ENCODE data around the gene EBF3.

Gene EBF3

DNA sequence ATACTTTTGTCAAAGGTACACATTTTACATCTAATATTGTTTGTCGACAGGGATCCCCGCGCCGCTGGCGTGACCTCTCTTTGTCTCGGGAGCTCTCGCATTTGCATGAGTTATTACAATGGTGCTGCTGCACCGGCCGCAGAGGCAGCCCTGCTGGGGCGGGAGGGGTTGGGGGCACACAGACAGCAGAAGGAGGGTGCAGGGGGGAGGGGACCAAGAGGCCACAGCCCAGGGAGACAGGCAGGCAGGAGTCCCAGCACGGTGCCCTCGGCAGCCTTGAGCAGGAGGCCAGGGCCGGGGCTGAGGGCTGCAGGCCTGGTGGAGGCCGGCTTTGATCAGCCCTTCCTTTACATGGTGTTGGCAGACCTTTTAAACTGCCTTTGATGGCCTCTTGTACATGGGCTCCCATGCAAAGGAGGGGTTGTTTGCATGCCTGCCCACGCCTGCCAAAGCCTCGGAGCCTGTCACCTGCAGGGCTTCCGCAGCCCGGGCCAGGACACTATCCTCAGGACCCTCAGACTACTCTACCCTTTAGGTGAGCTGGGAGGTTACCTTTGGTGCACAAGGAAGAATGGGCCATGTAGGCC is 95.5 kb downstream of the EBF3 start:
- no peak for DNase-seq

DNA sequence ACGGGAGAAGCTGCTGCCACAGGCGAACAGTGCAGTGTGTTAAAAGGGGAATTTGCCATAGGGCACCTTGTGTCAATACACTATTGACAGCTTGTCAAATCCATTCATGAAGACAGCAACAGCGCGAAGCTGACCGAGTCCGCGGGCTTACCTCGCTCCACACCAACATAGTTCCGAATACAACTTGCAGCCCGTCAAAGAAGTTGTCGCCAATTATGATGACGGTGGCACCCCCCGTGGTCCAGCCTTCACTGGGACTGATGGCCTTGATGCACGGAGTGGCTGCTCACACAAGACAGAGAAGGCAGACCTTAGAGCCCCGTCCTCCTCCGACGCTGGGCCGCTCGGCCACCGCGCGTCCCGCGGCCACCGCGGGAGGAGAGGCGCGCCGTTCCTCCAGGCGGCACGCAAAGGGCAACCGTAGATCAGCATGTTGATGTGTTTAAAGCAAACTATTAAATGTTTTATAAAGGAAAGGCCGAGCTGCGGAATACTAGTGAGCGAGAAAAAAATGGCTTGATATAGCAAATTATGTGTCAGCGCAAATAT is 96.4 kb downstream of the EBF3 start:
- no peak for DNase-seq

DNA sequence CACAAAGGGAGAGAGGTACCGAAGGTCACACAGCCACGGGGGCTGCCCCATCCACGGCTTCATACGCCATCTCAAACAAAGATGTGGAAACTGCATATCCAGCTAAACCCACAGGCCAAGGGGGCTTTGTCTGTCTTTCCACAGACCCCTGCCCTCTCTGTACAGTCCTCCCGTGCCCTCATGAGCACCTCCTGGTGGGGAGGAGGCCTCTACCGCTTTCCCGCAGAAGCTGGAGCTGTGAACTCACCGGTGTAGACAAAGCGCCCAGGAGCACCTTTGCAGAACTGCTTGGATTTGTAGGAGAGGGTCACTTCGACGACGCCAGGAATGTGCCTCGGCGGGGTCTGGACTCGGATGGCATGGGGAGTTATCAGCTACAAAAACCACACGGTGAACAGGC is 97.2 kb downstream of the EBF3 start:
- no peak for DNase-seq

DNA sequence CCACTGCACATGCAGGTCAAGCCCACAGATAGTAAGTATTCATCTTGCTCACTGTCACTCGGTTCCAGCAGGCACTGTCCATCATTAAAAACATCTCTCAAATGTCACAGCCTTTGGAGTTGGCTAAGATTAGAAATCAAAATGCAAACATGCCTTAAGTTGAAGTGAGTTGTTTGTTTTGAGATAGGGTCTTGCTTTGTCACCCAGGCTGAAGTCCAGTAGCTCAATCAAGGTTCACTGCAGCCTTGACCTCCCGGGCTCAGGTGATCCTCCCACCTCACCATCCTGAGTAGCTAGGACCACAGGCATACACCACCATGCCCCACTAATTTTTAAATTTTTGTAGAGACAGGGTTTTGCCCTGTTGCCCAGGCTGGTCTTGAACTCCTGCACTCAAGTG is 98.1 kb downstream of the EBF3 start:
- no peak for DNase-seq

DNA sequence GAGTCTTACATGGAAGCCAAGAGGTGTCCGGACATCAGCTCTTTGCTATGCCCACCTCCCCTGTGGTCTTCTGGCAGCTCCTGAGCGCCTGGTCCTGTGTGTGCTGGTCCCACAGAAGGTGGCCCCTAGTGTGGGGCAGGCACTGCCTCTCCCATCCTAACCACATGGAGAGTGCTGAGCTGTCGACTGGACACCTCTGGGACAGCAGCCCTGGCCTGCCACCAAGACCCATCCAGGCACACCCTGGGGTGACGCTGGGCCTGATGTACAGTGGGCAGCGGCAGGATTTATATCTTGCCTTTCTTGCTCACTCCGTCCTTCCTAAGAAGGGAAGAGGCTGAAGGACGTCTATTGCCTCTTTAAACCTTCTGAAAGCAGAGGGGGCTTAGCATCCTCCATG is 98.7 kb downstream of the EBF3 start:
- no peak for DNase-seq

DNA sequence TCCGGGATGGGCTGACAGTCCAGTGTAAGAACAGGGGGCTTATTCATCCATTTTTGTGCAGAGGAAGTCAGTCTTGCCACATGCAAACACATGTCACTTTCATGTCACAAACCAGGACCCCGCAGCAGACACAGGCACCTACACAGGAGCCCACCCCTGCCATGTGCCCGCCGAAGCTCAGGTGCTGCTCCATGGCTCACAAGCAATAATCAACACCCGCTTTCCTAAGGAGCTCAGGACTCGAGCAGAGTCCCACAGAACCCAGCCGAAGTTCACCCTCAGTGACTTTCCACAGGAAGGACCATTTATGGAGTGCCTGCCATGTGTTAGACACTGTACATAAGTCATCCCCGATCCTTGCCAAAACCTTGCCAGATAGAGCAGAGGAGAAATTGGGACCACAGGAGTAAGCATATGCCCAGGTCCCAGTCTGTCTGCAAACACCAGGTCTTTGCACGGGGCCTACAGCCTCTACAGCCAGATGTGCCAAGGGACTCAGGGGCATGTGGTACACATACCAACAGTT is 99.4 kb downstream of the EBF3 start:
- DNase-seq = no peak

DNA sequence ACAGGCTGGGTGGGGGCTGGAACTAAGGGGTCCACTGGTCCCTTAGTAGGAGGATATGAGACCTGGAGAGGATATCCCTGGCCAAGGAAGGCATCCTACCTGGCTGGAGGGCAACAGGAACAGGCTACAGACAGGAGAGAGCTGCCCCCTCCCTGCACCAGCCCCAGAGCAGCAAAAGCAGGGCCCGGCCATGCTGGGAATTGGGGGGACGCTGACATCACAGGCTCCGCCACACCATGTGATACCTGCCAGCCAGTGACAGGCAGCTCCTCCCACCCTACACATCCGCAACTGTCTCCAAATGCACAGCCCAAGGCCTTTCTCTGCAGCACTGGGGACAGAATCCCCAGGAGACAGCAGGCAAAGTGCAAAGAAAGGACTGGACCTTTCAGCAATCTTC is 100.0 kb downstream of the EBF3 start:
- no peak for DNase-seq

DNA sequence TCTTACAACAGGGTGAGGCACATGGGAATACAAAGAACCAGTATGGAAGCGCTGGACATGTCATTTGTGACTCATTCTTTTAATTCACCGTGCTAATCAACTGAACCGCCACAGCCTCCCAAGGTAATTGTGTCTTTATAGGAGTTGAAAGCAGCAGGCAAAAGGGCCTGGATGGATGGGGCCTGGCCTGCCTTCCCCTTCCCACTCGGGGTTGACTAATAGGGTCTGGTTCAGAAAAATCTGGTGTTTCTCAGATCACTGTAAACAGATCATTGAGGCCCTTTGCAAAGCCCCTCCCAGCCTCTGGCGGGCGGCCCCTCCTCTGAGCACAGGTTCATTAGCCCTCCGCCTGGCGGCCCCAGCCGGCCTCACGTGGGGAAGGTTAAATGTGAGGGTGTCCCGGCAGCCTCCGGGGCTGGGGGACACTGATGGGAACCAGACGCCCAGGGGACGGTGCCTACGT is 100.8 kb downstream of the EBF3 start:
- DNase-seq = no peak

DNA sequence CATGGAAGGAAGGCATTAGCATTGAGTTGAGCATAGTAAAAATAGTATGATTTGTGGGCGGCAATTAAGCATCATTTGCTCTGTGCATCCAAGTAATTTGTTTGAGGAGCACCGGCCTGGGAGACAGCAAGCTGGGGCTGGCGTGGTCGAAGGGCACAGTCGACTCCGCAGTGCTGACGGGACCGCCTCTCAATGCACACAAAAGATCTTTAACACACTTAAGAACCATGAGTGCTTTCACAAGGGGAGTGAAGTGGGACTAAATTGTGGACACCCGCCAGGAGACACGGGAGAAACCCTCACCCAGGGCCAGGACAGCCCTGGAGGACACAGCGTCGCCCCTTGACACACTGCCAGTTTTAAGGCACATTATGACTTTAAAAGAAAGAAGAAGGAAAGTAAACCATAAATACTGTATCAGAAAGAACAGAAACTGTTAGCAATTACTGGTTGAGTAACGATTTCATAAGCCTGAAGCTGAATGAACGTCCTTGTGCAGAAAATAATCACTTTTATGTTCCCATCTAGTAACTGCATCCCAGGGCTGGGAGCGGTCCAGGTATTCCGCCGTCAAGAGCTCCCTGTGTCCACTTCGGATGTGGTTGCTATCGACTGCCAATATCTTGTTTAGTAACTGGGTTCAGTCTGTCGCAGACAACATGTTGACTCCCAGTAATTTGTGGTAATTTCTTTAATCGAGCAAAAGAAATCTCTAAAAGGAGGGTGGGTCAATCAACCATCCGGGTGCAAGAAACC is 102.1 kb downstream of the EBF3 start:
- no peak for DNase-seq

DNA sequence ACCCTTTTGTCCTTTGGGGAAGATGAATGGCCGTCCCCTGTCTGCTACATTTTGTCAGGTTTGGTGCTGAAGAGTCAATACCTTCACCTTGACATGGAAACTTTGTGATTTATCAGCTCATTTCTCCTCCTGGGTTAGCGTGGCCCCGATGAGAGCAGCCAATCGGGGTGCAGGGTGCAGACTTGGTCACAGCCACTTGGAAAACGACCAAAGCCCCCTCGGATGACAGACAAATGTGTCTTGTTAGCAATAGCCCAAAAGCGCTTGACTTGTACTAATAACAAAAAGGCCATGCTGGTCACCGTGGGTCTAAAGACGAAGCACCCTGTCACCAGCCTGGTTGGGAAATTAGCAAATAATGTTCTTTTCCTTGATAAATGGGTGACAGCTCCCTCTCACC is 103.7 kb downstream of the EBF3 start:
- no peak for DNase-seq

DNA sequence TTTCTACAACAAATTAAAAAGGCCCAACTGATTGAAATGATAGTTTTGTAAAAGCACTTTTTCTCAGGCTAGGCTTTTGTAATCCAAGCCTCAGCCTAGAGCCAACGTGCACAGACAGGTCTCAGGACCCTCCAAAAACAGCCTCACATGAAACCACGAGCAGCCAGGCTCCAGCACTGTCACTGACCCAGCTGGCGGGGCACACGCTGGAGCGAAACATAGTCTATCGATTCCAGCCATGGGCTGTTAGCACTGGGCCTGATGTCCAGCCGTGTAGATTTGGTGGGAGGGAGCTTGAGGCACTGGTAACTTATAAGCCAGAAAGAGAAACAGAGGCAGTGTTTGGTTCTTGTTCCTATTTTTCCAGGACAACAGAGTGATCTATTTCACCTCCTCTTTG is 104.5 kb downstream of the EBF3 start:
- no peak for DNase-seq

DNA sequence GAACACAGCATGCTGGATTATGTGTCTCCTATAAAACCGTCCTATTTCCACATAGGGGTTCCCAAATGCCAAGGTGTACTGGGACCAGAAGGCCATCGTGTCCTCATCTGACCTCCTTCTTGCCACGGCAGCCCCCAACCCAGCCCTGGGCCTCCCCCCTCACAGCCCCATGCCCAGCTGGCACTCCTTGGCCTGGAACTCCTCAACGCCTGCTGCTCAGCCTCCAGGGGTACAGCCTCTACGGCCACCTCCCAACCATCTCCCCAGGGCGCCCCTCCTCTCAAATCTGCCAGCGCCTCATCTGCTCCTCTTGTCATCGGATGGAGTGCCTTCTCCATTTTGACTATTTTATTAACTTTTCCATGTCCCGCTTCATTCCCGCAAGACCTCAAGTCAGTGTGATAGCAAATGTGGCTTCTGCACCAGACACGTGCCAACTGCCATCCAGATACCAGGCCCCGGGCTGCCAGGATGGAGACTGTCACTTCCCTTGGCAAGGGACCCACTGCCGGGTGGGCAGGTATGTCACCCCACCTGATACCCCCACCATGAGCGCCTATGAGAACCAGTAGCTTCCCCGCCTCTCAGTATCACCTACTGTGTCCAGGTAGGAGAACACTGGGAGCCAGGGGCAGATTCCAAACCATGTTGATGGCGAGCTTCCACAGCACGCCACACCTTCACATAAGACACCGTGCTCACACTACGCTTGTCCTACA is 106.7 kb downstream of the EBF3 start:
- DNase-seq = no peak

DNA sequence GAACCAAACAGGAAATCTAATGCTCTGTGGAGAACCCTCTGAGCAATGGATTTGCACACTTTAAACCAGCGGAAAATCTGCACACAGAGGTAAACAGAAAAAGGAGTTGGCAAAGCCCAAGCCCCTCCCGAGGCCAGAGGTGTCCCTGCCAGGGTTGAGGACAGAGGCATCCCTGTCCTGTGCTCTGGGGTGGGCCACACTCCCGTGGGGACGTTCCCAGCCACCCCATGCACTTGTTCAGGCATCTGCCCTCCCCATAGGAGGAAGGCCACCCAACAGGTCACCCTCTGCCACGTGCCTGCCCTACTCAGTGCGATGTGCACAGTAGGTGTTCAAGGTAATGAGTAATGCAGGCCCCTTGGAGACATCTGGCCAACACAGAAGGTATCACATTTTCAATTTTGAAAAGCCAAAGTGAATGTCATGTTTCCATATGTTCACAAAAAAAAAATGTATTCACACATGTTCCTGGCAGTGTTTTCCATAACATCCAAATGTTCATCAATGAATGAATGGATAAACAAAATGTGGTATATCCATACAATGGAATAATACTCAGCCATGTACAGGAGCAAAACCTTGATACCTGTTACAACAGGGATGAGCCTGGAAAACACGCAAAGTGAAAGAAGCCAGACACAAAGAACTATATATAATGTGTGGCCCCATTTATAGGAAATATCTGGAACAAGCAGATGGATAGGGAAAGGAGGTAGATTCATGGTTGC is 108.1 kb downstream of the EBF3 start:
- no peak for DNase-seq

DNA sequence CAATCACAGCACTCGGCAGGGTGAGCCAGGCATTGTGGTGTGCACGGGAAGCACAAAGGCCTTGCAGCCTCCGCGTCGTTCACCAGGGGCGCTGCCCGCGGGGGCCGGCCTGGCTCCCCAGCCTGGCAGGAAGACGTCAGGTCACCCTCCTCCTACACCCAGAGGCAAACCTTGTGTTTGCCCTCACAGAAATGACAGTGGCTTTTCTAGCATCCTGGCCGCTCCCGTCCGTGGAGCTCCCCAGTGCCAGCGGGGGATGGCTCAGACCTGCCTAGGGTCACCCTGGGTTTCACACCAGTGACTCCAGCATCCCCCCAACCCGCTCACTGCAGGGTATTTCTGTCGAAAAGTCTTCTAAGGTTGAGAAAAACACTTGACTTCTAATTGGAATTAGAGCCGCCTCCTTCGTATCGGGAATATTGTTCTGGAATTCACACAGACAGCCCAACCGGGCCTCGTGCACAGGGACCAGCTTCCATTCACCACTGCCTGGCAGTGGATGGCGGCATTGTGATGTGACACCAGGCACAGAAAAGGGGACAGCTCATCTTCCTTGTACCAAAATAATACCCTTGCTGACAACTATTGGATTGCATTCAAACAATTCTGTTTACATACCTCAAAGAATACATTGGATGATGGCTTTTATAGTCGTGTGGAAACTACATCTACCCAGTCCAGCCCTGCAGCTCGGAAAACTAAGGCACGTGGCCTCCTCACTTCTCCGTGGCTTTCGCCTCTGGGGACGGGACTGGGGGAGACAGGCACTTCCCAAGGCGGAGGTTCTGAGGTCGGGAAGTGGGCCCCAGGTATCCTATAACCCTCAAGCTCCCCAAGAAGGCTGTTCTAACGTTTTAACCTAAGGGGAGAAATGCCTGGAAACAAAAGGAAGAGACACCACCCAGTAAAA is 109.0 kb downstream of the EBF3 start:
- no peak for DNase-seq

DNA sequence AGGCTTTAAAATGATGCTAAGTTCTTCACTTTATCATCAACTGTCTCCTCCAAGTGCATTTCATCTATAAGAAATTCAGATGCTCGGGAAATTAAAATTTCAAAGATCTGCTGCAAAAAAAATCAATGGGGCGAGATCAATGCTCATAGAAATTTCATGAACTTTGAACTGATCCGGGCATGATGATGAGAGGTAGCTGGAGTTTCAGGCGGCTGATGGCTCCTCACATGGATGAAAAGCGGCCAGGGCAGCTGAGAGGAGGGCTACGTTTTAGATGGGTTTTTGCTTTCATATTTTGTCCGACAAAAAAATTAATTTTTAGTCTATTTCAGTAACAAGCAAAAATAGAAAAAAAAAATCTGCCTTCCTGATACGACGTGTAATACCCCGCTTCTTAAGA is 109.9 kb downstream of the EBF3 start:
- no peak for DNase-seq

DNA sequence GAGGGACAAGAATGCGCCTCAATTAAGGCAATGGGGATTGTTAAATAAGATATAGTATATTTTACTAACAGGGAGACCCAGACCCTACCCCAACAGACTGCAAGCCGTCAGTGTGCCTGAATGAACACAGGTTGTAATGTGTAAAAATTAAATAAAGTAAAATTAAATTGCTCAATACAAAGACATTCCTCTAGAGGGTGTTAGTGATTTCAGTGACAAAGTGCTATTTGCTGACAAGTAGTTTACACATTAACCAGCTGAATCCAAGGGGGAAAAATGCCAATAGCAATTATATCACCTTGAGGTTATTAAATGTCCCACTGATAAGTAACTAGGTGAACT is 110.5 kb downstream of the EBF3 start:
- DNase-seq = no peak

DNA sequence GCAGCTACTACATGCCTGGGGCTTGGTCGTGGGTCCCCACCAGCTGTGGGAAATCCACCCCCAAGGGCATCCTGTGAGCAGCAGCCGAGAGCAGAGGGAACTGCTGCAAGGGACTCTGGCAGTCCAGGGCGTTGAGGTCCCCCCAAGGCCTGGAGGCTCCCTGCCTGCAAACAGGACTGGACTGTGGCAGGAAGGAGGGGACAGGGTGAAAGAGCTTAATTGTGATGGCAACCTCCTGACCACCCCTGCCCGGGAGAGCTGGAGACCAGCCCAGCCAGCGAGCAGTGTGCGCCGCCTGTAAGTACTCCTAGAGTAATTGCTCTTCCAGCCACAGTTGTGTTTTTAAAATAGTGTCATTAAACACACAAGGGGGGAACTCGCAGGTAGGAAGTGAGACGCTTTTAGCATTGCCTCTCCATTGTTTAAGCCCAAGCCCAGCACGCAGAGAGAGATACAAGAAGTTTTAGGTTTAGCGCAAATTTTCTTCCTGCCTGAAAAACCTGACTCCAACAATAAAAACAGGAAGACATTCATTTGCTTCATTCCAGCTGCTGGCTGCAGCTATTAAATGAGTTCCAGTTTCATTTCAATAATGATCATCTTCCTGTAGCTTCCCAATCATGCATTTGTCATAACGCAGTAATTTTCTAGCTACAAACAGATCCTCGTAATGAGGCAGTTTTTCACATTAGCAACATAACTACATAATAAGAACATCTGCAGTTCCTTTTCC is 111.1 kb downstream of the EBF3 start:
- no peak for DNase-seq

DNA sequence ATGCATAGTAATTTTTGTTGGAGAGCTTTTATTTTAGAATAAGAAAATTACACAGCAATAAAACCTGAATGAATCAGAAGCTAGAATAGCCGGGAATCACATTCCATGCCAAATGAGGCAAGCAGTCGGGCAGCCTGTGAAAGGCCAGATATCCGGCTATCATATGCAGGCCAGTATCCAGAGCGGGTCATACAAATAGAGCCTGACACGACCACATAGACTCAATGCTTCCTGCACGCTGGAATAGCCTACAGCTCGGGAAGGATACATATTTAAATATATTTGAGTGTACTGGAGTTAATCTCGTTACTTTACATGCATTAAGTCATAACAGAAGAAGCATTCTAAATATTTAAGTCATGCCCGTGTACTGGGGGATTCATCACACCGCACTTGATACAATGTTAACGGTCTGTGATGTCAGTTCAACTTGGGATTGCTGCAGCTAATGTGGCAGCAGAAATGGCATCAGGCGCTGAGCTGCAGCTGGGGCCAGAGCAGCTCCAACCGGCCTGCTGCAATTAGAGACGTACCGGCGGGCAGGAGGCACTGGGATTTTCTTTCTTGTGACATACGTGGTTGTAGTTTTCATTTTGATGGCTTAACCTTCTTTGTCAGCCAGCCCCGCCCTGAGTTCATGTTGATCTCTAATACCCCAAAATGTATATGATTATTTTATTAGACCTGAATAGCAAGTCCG is 112.0 kb downstream of the EBF3 start:
- DNase-seq = no peak

DNA sequence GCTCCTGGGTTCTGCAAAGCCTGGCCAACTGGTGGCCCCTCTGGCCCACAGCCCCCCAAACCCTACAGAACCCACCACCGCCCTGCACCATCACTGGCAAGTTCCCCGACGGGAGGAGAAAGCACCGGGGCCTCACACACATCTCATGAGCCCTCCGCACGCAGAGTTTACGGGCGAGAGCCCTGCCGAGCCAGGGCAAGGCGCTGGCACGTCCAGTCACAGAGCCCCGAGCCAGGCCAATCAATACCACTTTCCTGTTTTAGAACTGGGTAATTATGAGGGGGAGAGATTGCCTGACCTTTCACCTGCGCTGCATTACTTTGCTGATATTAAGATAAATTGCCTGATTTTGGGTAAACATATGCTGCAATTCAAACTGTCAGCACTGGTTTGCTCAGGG is 113.3 kb downstream of the EBF3 start:
- no peak for DNase-seq

DNA sequence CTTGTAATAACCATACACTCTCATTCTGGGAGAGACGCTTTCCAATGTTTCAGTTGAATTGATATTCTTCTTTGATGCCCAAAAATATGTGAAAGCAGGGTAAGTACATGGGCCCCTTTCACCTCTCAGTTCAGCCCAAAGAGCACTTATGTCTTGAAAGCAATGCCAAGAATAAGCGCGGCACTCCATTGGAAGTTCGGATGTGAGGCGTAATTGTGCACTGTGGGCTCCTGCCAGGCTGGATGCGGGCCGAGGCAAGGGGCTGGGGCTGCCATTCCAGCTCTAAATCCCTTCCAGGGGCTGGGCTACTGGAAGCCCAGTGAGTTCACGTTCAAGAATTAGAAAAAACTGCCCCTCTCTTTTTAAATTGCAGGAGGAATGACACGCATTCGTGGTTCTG is 113.8 kb downstream of the EBF3 start:
- DNase-seq = no peak

DNA sequence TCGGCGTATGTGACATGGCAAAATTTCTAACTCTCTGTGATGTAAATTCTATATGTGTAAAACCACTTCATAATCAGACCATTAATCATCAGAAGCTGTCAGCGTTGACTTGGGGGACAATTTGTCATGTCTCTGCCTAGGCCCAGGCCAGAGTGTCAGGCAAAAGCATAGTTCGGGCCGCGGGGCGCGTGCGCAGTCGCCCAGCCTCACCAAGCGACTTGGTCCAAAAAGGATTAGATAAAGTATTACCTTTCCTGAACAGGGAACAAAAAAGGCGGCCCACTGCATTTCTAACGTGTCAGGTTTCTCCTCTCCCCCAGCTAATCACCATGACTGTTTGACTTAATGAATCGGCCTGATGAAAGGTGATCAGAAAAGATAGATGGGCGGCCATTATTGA is 114.2 kb downstream of the EBF3 start:
- DNase-seq = no peak

All from CD4-positive, alpha-beta T cell treated with Interleukin-1 beta for 1 hour (primary cell).